HG02981 (cell line): ENCODE data around the gene SGCA.

Experiments used
- ATAC-seq: cut with Tn5 transposase; IDR thresholded peaks from one replicate; pipeline ENCODE4 v1.9.1; 2021; ENCODE audit warnings: mild to moderate bottlenecking, moderate library complexity; ENCODE audit not compliant: unreplicated experiment

SGCA gene

GRCh38 chr17:50192144-50192617, 26.4 kb downstream of the SGCA start:
- ATAC-seq: no peak

GRCh38 chr17:50192618-50193291, 26.9 kb downstream of the SGCA start:
- no peak for ATAC-seq

- ATAC-seq: no peak
Observed at GRCh38 chr17:50194140-50194933, 28.5 kb downstream of the SGCA start.

GRCh38 chr17:50194934-50195865, 29.4 kb downstream of the SGCA start:
- no peak for ATAC-seq

GRCh38 chr17:50196036-50196435, 30.2 kb downstream of the SGCA start:
- no peak for ATAC-seq

- no peak for ATAC-seq
Observed at GRCh38 chr17:50196826-50197225, 31.0 kb downstream of the SGCA start.

GRCh38 chr17:50198026-50198669, 32.3 kb downstream of the SGCA start:
- no peak for ATAC-seq

GRCh38 chr17:50199211-50199802, 33.5 kb downstream of the SGCA start:
- ATAC-seq: no peak

GRCh38 chr17:50199803-50200456, 34.1 kb downstream of the SGCA start:
- ATAC-seq: no peak

- ATAC-seq: no peak
Observed at GRCh38 chr17:50200457-50201275, 34.9 kb downstream of the SGCA start.

GRCh38 chr17:50201276-50201854, 35.6 kb downstream of the SGCA start, which contains the start of gene COL1A1:
TSS of gene COL1A1 (minus strand) at chr17:50201631. CDS start at chr17:50201513, 118 bp downstream.
- ATAC-seq: no peak

- no peak for ATAC-seq
Observed at GRCh38 chr17:50203086-50203485, 37.3 kb downstream of the SGCA start.

- no peak for ATAC-seq
Observed at GRCh38 chr17:50203604-50204345, 38.0 kb downstream of the SGCA start.

GRCh38 chr17:50204431-50204830, 38.6 kb downstream of the SGCA start:
- ATAC-seq: no peak

GRCh38 chr17:50205111-50205962, 39.5 kb downstream of the SGCA start:
- no peak for ATAC-seq

GRCh38 chr17:50205963-50206505, 40.2 kb downstream of the SGCA start:
- ATAC-seq: no peak
